ENCODE results near the gene CHMP5.

GRCh38 chr9:33254211-33254610, 10.6 kb upstream of the CHMP5 start:
- TF ChIP-seq CTCF (IDR thresholded peaks at IDR 0.05), result no peak
- no peak for TF ChIP-seq POLR2A (IDR thresholded peaks at IDR 0.05)

Data from thyroid gland (tissue), 4 donors.